Kidney epithelial cell (primary cell): ENCODE measurements around the gene HLA-E. TPM values are rescaled to one million over a fixed set of nuclear protein-coding genes. Genes with fewer than 3 reads are reported as not detected.

Source experiments
- DNase-seq: peaks from one replicate; pipeline ENCODE4 v3.0.0-alpha.2; 2010; ENCODE audit warnings: low read depth
- H3K27me3 ChIP-seq: 2 replicates; pipeline ENCODE4 v1.6.0; 2011; ENCODE audit warnings: low read length; ENCODE audit not compliant: control insufficient read depth, insufficient read depth
- H3K36me3 ChIP-seq: 2 replicates; pipeline ENCODE4 v1.5.1; 2011; ENCODE audit warnings: low read length; ENCODE audit not compliant: control insufficient read depth, insufficient read depth
- H3K4me3 ChIP-seq: 2 replicates; pipeline ENCODE4 v1.5.1; 2011; ENCODE audit warnings: low read depth, mild to moderate bottlenecking, control low read depth, low read length
- CTCF ChIP-seq: IDR thresholded peaks from 2 replicates; pipeline ENCODE4 v1.5.1; 2011; ENCODE audit warnings: mild to moderate bottlenecking, moderate library complexity, low read length, control low read depth, inconsistent platforms; ENCODE audit not compliant: insufficient read depth, poor library complexity, severe bottlenecking
- total RNA-seq: library from RNA; depleted of rRNA; stranded (reverse); fragments of >200 nt; gene quantifications from 2 replicates; pipeline ENCODE4 v1.2.3, GENCODE V29; 2015

The HLA-E gene
- total RNA-seq, 1 donor from 2014 or later: 109 TPM

GRCh38 chr6:30447237-30447636 is 42.1 kb upstream of the HLA-E start:
- no peak for DNase-seq
- TF ChIP-seq CTCF: peak; percentile 40
- no peaks in the 10 kb centered on the region for H3K36me3 ChIP-seq
- H3K27me3 ChIP-seq: peaks cover 72% of the 10 kb centered on the region
- no peak overlapping the region for H3K4me3 ChIP-seq

GRCh38 chr6:30450548-30450908 is 38.8 kb upstream of the HLA-E start:
- TF ChIP-seq CTCF: no peak
- Histone ChIP-seq H3K27me3 (peaks cover 78% of the 10 kb centered on the region), H3K36me3 (no peaks in the 10 kb centered on the region), H3K4me3 (no peak overlapping the region)
- DNase-seq: no peak

- Histone ChIP-seq H3K27me3 (peaks cover 76% of the 10 kb centered on the region), H3K4me3 (no peak overlapping the region), H3K36me3 (no peaks in the 10 kb centered on the region)
- peak; percentile 37 for DNase-seq
- TF ChIP-seq CTCF: no peak
Observed at GRCh38 chr6:30450909-30451841, 38.1 kb upstream of the HLA-E start.

- no peak for DNase-seq
- Histone ChIP-seq H3K4me3 (no peak overlapping the region), H3K36me3 (no peaks in the 10 kb centered on the region), H3K27me3 (peaks cover 75% of the 10 kb centered on the region)
- TF ChIP-seq CTCF: no peak
Observed at GRCh38 chr6:30452736-30453507, 36.4 kb upstream of the HLA-E start.

GRCh38 chr6:30453508-30454116 is 35.7 kb upstream of the HLA-E start:
- peak; percentile 92 for TF ChIP-seq CTCF
- DNase-seq: no peak
- Histone ChIP-seq H3K27me3 (peaks cover 68% of the 10 kb centered on the region), H3K36me3 (no peaks in the 10 kb centered on the region), H3K4me3 (no peak overlapping the region)
